ENCODE data around the gene MPPED1. TPM values are rescaled to one million over a fixed set of nuclear protein-coding genes. Genes with fewer than 3 reads are reported as not detected.

MPPED1 gene
- polyA plus RNA-seq, 5 donors: 0.25 to 0.46 (median 0.46) TPM

DNA sequence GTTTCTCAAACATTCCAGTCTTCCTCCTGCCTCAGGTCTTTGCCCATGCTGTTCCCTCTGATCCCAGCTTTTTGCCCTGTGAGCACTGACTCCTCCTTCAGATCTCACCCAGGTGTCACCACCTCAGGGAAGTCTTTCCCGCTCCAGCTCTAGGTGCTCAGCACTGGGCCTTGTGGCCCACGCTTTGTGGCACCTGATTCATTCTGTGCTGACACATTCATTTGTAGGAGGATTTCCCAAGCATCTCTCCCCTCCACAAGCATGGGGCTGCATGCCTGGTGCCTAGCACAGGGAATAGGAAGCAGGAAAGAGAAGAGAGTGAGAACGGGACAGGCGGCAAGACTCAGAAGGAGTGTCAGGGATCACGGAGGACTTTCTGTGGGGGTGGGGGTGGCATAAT lies 17.6 kb downstream of the MPPED1 start:
- DNase-seq: no peak

- DNase-seq: no peak
These were observed 20.2 kb downstream of the MPPED1 start for GRCh38 chr22:43431808-43432554.

GRCh38 chr22:43432883-43433415 lies 21.1 kb downstream of the MPPED1 start:
- DNase-seq: no peak

GRCh38 chr22:43433451-43434274 lies 21.8 kb downstream of the MPPED1 start:
- no peak for DNase-seq

GRCh38 chr22:43434275-43434927 lies 22.6 kb downstream of the MPPED1 start:
- no peak for DNase-seq

DNA sequence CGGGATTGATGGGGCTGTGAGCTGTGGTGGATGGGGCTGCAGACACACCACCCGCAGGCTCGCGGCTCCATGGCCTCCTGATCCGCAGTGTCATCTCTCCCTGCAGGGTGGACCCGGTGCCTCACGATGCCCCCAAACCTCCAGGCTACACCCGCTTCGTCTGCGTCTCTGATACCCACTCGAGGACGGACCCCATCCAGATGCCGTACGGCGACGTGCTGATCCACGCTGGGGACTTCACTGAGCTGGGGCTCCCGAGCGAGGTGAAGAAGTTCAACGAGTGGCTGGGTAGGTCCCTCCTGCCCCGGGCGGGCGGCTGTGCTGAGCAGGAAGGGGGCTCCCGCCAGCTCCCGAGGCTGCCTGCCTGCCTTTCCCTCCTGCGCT lies 23.1 kb downstream of the MPPED1 start:
- no peak for DNase-seq

DNA sequence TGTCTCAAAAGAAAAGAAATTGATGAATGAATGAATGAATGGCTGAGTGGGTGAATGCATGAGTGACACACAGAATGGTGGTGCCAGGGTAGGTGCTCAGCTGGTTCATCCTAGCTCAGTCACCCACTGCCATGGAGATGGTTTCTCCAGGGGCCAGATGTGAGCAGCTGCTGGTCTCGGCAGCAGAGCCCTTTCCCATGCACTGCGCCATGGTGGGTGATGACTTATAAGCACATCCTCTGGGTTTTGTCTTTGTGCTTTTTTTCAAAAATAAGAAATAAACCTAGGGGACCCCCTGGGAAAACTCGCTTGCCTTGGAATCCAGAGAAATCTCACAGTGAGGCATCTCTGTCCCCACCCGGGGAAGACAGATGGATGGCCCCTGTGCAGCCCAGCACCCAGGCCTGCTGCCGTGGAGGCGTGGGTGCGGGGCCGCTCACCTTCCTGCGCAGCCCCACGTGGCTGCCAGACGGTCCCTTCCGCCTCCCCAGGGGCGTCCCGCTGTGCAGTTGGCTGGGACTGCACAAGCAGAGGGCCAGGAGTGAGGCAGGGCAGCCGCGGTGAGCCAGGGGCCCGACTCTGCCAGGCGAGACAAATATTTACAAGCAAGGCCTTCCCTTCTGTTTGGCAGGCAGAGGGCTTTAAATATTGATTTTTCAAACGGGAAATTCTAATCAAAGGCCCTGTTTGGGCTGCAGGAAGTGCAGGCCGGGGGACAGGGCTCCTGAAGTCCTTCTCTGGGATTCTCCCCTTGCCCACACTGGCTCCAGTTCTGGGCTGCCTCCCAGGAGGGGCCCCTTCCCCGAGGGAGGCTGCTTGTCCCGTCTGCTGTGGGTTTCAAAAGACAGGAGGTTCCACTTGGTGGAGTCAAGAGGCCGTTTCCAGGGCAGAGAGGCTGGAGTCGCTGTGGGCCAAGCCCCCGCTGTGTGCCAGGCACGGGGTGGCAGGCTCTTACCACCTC lies 24.3 kb downstream of the MPPED1 start:
- DNase-seq: no peak

- no peak for DNase-seq
These were observed 25.1 kb downstream of the MPPED1 start for GRCh38 chr22:43436868-43437267.

- DNase-seq: no peak
These were observed 26.2 kb downstream of the MPPED1 start for GRCh38 chr22:43437871-43438475.

- no peak for DNase-seq
These were observed 27.0 kb downstream of the MPPED1 start for GRCh38 chr22:43438666-43439347.

GRCh38 chr22:43439368-43440103 lies 27.7 kb downstream of the MPPED1 start:
- no peak for DNase-seq

GRCh38 chr22:43440104-43440387 lies 28.2 kb downstream of the MPPED1 start:
- DNase-seq: no peak

DNA sequence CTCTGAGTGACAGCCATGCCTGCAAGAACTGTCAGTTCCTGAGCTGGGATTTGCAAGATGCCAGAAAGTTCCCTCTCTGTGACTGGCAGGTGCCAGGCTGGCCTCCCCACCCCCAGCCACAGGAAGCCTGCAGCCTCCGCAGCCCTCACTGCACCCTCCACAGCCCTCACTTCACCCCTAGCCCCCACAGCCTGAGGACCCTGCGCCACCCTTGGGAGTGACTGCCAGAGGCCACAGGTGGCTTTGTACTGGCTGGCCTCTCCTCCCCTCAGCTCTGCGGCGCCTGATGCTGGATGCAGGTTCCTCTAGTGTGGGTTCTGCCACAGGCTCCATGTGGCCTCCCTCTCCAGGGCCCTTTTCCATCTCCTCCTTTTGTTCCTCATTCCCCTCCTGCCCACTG lies 28.7 kb downstream of the MPPED1 start:
- no peak for DNase-seq

DNA sequence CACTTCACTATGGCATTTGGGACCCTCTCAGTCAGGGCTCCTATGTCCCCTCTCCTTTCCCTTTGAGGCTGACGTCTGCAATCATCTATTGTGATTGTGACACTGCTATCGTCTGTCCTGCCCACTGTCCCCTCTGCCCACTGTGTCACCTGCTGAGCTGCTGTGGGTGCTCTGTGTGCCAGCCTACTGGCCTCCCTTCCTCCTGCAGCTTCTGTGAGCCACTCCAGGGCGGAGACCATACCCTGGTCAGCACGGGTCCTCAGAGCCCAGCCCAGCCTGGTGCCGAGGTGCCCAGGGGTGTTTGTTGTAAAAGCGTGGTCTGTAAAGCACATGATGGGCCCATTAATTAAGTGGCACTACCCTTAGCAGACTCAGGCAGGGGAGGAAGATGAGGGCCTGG lies 29.4 kb downstream of the MPPED1 start:
- no peak for DNase-seq

- DNase-seq: no peak
These were observed 29.9 kb downstream of the MPPED1 start for GRCh38 chr22:43441751-43442150.

GRCh38 chr22:43442386-43443151 lies 30.8 kb downstream of the MPPED1 start:
- no peak for DNase-seq

GRCh38 chr22:43443152-43443471 lies 31.3 kb downstream of the MPPED1 start:
- no peak for DNase-seq

DNA sequence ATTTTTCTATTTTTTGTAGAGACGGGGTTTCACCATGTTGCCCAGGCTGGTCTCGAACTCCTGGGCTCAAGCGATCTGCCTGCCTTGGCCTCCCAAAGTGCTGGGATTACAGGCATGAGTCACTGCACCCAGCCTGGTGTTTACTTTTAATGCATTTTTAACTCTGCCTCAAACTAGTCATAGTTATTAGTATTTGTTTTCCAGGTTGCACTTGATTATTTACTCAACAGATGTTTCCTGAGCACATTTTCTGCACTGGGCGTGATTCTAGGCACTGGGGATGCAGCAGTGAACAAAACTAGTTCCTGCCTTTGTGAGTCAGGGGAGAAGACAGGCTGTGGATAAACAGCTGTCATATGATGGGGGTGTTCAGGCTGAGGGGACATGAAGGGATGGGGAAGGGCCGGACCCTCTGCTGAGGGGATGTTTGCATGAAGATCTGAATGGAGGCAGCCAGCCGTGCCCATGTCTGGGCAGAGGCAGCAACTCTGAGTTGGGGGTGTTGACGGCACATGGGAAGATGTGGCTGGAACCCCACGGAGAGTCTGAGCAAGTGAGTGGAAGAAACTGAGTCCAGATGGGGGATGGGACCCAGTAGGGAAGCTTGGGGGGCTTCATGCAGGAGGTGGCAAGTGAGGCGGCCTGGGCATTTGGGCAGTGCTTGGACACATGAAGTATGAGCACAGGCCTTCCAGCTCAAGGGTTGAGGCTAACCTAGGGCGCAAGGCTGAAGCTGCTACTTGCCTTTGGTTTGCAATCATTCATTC lies 34.4 kb downstream of the MPPED1 start:
- DNase-seq: peak in 1 of 2 donors; percentile 11

Data from right lung (tissue), 5 donors.